AG09309 (cell line): ENCODE results near the gene CDH4.

Experiments used
- DNase-seq: peaks from one replicate; pipeline ENCODE4 v3.0.0-alpha.2; 2010; ENCODE audit warnings: low read depth
- H3K4me3 ChIP-seq: 2 replicates; pipeline ENCODE4 v1.5.1; 2011; ENCODE audit warnings: mild to moderate bottlenecking, low read depth, low read length, moderate library complexity; ENCODE audit not compliant: control insufficient read depth
- TF ChIP-seq, protein P1 (sequence below): IDR thresholded peaks from 2 replicates; pipeline ENCODE4 v1.5.1; 2011; ENCODE audit warnings: mild to moderate bottlenecking, low read depth, low read length, inconsistent platforms; ENCODE audit not compliant: insufficient read depth, control insufficient read depth; ENCODE audit errors: missing control alignments

Gene CDH4

DNA sequence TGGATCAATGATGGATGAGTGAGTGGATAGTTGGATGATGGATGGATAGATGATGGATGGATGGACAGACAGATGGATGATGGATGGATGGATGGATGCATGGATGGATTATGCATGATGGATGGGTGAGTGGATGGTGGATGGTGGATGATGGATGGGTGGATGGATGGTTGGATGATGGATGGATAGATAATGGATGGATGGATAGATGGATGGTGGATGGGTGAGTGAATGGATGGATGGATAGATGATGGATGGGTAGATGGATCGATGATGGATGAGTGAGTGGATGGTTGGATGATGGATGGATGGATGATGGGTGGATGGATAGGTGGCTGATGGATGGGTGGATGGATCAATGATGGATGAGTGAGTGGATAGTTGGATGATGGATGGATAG, 637.6 kb downstream of the CDH4 start:
- H3K4me3 ChIP-seq: no peak overlapping the region
- no peak for DNase-seq
- TF ChIP-seq, protein P1, sequence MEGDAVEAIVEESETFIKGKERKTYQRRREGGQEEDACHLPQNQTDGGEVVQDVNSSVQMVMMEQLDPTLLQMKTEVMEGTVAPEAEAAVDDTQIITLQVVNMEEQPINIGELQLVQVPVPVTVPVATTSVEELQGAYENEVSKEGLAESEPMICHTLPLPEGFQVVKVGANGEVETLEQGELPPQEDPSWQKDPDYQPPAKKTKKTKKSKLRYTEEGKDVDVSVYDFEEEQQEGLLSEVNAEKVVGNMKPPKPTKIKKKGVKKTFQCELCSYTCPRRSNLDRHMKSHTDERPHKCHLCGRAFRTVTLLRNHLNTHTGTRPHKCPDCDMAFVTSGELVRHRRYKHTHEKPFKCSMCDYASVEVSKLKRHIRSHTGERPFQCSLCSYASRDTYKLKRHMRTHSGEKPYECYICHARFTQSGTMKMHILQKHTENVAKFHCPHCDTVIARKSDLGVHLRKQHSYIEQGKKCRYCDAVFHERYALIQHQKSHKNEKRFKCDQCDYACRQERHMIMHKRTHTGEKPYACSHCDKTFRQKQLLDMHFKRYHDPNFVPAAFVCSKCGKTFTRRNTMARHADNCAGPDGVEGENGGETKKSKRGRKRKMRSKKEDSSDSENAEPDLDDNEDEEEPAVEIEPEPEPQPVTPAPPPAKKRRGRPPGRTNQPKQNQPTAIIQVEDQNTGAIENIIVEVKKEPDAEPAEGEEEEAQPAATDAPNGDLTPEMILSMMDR: no peak

DNA sequence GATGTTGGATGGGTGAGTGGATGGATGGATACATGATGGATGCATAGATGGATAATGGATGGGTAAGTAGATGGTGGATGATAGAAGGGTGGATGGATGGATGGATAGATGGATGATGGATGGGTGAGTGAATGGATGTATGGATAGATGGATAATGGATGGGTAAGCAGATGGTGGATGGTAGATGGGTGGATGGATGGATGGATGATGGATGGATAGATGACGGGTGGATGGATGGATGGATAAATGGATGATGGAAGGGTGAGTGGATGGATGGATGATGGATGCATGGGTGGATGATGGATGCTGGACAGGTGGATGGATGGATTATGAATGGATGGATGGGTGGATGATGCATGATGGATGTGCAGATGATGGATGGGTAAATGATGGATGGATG, 638.1 kb downstream of the CDH4 start:
- TF ChIP-seq, protein P1: no peak
- no peak for DNase-seq
- no peak overlapping the region for H3K4me3 ChIP-seq

DNA sequence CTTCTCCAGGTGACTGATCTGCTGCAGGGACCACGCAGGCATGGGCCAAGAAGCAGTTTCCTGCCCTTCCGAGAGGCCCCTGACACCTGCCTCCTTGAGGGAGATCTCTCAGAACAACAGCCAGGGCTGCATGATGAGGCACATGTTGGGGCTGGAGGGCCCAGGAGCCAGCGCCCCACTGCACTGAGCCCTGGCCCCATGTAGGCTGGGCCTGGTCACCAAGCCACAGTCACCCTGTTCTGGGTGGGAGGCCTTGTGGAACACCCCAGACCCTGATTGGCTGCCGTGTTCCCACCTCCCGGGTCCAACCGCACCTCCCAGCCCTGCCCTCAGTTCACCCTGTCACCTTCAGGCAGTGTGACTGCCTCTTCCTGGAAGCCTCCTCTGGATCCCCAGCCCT, 639.4 kb downstream of the CDH4 start:
- TF ChIP-seq, protein P1: no peak
- no peak for DNase-seq
- H3K4me3 ChIP-seq: no peak overlapping the region

DNA sequence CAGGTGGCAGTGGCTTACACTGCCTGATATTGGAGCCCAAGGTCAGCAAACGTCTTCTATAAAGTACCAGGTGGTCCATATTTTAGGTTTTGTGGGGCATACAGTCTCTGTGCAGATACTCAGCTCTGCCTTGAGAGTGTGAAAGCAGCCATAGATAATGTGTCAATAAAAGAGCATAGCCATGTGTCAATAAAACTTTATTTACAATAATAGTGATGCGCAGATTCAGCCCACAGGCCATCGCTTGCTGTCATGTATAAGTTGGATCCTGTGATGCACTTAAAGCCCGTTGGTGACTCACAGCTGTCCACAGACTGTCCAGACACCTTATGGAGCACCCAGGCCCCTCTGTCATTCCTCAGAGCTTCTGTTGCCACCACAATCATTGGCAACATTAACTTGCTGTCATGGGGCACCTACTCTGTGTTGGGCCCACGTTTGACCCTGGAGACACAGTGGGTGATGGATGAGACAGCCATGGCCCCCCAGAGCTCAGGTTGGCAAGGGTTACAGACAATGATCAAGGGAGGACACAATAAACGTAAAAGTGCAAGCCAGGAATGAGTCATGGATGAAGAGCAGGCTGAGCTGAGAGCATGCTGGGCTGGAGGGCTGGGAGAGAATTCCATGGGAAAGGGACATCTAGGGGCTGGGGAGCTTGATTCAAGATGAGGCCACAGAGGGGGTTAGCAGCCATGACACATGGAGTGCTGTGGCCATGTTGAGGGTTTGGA, 640.0 kb downstream of the CDH4 start:
- TF ChIP-seq, protein P1: no peak
- H3K4me3 ChIP-seq: no peak overlapping the region
- DNase-seq: no peak

DNA sequence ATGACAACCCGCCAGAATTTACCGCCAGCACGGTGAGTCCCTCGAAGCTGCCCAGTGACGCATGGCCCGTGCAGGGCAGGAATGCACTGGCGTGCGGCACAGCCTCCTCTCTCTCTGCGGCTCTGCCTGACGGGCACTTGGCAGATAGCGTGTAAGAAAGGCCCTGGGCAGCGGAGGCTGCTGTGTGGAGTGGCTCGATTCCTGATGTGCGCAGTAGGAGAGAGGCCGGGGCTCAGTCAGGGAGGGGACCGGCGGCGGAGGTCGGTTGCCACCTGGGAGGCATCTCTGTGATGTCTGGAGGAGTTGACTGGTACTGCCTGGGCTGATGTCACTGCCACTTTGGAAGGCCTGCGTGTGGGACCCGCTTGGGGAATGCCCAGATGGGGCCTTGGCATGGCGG, 643.0 kb downstream of the CDH4 start:
- DNase-seq: no peak
- TF ChIP-seq, protein P1: no peak
- no peak overlapping the region for H3K4me3 ChIP-seq

DNA sequence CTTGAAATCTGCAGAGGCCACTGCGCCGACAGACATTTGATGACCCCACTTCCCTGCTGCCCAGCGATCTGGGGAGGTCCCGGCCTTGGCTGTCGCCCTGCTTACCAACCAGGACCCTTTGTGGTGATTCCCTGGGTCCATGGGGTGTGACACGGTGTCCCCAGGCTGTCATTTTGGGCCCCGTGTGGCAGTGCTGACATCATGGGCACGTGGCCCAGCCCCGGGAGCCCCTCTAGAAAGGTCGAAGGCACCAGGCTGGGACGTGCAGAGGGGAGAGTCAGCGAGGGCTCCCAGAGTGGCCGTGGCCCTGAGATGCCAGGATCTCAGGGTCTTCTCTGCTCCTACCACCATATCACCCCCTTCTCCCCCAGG, 643.6 kb downstream of the CDH4 start:
- no peak overlapping the region for H3K4me3 ChIP-seq
- no peak for DNase-seq
- TF ChIP-seq, protein P1: no peak
